Thymus (tissue), 11 donors: Measurements from ENCODE around the gene SUPT5H. TPM values are rescaled to one million over a fixed set of nuclear protein-coding genes. Genes with fewer than 3 reads are reported as not detected.
"Not testable (repeated sequence)": the region's sequence is repeated elsewhere in the genome, so short reads cannot be mapped to it uniquely, and the experiment has no call there.

Experiments used
- DNase-seq, 9 donors: peaks; one replicate each; pipeline ENCODE4 v3.0.0-alpha.2; 2013; ENCODE audit warnings: low spot score in 9 of 9, low read depth in 6 of 9, missing footprints in 1 of 9
- H3K27ac ChIP-seq, 2 donors: one replicate each; pipeline ENCODE4 v1.5.1; 2013; ENCODE audit warnings: control low read depth in 1 of 2, low read depth in 1 of 2, low read length in 1 of 2, mild to moderate bottlenecking in 1 of 2, moderate library complexity in 1 of 2
- H3K27me3 ChIP-seq, 2 donors: one replicate each; pipeline ENCODE4 v1.5.1; 2013; ENCODE audit warnings: low read length in 1 of 2; ENCODE audit not compliant: control insufficient read depth in 2 of 2, insufficient read depth in 1 of 2
- H3K36me3 ChIP-seq, 2 donors: one replicate each; pipeline ENCODE4 v1.5.1; 2013; ENCODE audit warnings: low read length in 1 of 2, mild to moderate bottlenecking in 1 of 2, moderate library complexity in 1 of 2; ENCODE audit not compliant: control insufficient read depth in 2 of 2, insufficient read depth in 2 of 2
- H3K4me1 ChIP-seq, 2 donors: one replicate each; pipeline ENCODE4 v1.5.1; 2013; ENCODE audit warnings: low read length in 2 of 2; ENCODE audit not compliant: control insufficient read depth in 2 of 2, insufficient read depth in 2 of 2
- H3K4me3 ChIP-seq, 2 donors: one replicate each; pipeline ENCODE4 v1.5.1; 2013; ENCODE audit warnings: low read length in 2 of 2, control low read depth in 1 of 2, mild to moderate bottlenecking in 1 of 2
- H3K9me3 ChIP-seq, 2 donors: one replicate each; pipeline ENCODE4 v1.5.1; 2013; ENCODE audit warnings: low read length in 1 of 2, mild to moderate bottlenecking in 1 of 2; ENCODE audit not compliant: control insufficient read depth in 2 of 2, insufficient read depth in 1 of 2
- WGBS: extraction: QIAGEN DNeasy Blood & Tissue Kit; methylation state at CpG from one replicate; pipeline ENCODE4 v1.1.7; 2013; 5-methylcytosine and 5-hydroxymethylcytosine counted together
- polyA plus RNA-seq: library from polyadenylated mRNA; stranded (reverse); fragments of 200-250 nt; gene quantifications from one replicate; pipeline ENCODE4 v1.2.3, GENCODE V29; 2013
- total RNA-seq: library from RNA; stranded (reverse); fragments of 120-200 nt; gene quantifications from one replicate; pipeline ENCODE4 v1.2.4, GENCODE V29; 2013
- donor health status: healthy.

The SUPT5H gene
- total and polyA plus RNA-seq, 2 donors: 39.0 to 203 TPM

- no peak for DNase-seq
- 96% methylated on average over 7 of the region's 7 CpGs for WGBS
- Histone ChIP-seq H3K36me3 (peaks cover 92 to 96% of the 10 kb centered on the region in 2 donors), H3K27ac (no peak overlapping the region), H3K4me1 (no peaks in the 10 kb centered on the region), H3K9me3 (peaks cover 0 to 3% of the 10 kb centered on the region in 2 donors), H3K27me3 (no peaks in the 10 kb centered on the region), H3K4me3 (no peak overlapping the region)
Measured at GRCh38 chr19:39470724-39471339, 25.4 kb downstream of the SUPT5H start.

DNA sequence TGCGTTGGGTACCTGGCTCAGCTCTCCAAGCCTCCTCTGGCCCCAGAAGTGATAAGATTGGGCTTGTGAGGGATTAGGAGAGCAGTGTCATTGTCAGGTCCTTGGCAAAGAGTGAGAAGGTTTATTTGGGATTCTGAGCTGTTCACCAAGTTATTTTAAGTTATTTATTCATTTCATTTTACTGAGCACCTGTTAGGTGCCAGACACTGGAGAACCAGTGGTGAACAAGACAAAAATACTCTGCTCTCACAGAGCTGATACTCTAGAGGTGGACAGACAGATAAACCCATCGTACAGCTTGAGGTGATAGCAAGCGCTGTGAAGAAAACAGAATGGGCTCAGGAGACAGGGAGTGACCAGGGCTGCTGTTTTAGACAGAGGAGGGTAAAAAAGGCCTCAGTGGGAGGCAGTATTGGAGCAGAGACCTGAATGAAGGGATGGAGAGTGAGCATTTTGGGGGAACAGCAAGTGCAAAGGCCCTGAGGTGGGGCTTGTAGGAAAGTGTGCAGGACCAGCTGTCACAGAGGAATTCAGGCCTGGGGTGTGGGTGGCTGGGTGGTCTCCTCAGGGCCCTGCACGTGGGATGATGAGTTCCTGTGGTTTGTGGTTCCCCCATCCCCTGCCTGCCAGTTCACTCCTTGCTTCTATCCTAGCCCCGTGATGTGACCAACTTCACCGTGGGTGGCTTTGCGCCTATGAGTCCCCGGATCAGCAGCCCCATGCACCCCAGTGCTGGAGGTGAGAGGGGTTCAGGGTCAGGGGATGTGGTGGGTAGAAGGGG is 26.6 kb downstream of the SUPT5H start:
- WGBS: 68% methylated on average over 8 of the region's 8 CpGs
- Histone ChIP-seq H3K27ac (no peak overlapping the region), H3K9me3 (peaks cover 0 to 4% of the 10 kb centered on the region in 2 donors), H3K27me3 (no peaks in the 10 kb centered on the region), H3K36me3 (peaks cover 91 to 94% of the 10 kb centered on the region in 2 donors), H3K4me3 (no peak overlapping the region), H3K4me1 (no peaks in the 10 kb centered on the region)
- DNase-seq: no peak

DNA sequence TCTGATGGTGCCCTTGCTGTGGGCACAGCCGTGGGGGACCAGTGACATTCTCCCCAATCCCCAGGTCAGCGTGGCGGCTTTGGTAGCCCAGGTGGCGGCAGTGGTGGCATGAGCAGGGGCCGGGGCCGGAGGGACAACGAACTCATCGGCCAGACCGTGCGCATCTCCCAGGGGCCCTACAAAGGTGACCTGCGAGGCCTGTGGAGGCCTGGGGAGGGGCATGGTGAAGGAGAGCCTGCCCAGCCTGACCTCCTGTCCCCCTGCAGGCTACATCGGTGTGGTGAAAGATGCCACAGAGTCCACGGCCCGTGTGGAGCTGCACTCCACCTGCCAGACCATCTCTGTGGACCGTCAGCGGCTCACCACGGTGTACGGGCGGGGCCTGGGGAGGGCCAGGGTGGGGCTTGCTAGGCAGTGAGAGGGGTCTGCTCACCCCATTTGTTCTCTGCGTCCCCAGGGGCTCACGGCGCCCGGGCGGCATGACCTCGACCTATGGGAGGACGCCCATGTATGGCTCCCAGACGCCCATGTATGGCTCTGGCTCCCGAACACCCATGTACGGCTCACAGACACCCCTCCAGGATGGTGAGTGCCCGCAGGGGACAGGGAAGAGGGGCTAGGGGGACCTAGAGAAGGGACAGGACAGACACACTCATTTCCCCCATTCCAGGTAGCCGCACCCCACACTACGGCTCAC is 27.5 kb downstream of the SUPT5H start:
- Histone ChIP-seq H3K27ac (no peak overlapping the region), H3K27me3 (no peaks in the 10 kb centered on the region), H3K4me1 (no peaks in the 10 kb centered on the region), H3K36me3 (peaks cover 84 to 86% of the 10 kb centered on the region in 2 donors), H3K4me3 (no peak overlapping the region), H3K9me3 (peaks cover 0 to 4% of the 10 kb centered on the region in 2 donors)
- no peak for DNase-seq
- WGBS: 97% methylated on average over 32 of the region's 32 CpGs

DNA sequence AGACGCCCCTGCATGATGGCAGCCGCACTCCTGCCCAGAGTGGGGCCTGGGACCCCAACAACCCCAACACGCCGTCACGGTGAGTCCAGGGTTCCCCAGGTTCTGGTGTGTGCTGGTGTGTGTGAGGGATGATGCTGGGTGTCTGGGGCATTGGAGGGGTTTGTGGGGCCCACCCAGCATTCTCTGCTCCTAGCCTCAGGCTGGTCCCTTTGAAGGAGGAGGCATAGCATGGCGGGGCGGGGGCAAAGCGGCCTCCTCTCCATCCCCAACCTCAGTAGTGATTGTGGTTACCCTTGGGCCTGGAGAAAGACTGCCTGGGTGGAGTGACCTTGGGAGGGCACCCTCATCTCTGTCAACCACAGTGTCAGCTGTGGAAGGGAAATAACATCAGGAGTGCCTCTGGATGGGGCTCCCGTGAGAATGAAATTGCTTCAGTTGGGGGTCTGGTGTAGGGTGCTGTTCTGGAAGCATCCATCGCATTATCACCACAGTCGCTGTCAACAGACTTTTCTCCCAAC is 28.1 kb downstream of the SUPT5H start:
- H3K4me3 ChIP-seq: no peak overlapping the region
- no peaks in the 10 kb centered on the region for H3K4me1 ChIP-seq
- DNase-seq: no peak
- H3K36me3 ChIP-seq: peaks cover 78 to 79% of the 10 kb centered on the region in 2 donors
- no peaks in the 10 kb centered on the region for H3K27me3 ChIP-seq
- no peak overlapping the region for H3K27ac ChIP-seq
- WGBS: 91% methylated on average over 11 of the region's 11 CpGs
- peaks cover 0 to 4% of the 10 kb centered on the region in 2 donors for H3K9me3 ChIP-seq

- Histone ChIP-seq H3K9me3 (peaks cover 0 to 4% of the 10 kb centered on the region in 2 donors), H3K27me3 (no peaks in the 10 kb centered on the region), H3K27ac (no peak overlapping the region), H3K4me3 (no peak overlapping the region), H3K4me1 (no peaks in the 10 kb centered on the region), H3K36me3 (peaks cover 72 to 73% of the 10 kb centered on the region in 2 donors)
- peak; percentile 21 to 70 (median 51) for DNase-seq
- WGBS: 68% methylated on average over 9 of the region's 9 CpGs
Measured at GRCh38 chr19:39474139-39474620, 28.8 kb downstream of the SUPT5H start.

DNA sequence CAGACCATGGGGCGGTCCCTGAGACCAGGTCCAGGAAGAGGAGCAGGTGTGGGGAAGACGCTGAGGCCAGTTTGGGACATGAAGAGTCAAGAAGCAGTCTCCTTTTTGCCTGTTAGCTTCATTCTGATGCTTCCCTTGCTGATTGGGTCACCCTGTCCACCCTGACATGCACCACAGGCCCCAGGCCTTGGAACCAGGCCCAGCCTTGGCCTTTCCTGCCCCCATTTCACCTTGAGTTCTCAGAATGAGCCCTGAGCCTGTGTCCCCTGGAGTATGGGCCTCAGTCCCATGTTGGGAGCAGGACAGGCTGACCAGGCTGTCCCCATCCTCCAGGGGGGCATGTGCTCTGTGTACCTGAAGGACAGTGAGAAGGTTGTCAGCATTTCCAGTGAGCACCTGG is 30.4 kb downstream of the SUPT5H start:
- Histone ChIP-seq H3K27me3 (no peaks in the 10 kb centered on the region), H3K4me3 (no peak overlapping the region), H3K4me1 (peaks cover 4 to 8% of the 10 kb centered on the region in 2 donors), H3K9me3 (peaks cover 0 to 4% of the 10 kb centered on the region in 2 donors), H3K27ac (no peak overlapping the region), H3K36me3 (peaks cover 56 to 57% of the 10 kb centered on the region in 2 donors)
- WGBS: 100% methylated on average over 2 of the region's 2 CpGs
- no peak for DNase-seq

- not testable (repeated sequence) for H3K27ac ChIP-seq, H3K4me3 ChIP-seq, DNase-seq, H3K9me3 ChIP-seq, H3K27me3 ChIP-seq
- H3K4me1 ChIP-seq: peaks cover 13 to 16% of the 10 kb centered on the region in 2 donors
- WGBS: 95% methylated on average over 11 of the region's 11 CpGs
- peaks cover 21 to 22% of the 10 kb centered on the region in 2 donors for H3K36me3 ChIP-seq
Measured at GRCh38 chr19:39479319-39479801, 34.0 kb downstream of the SUPT5H start.

DNA sequence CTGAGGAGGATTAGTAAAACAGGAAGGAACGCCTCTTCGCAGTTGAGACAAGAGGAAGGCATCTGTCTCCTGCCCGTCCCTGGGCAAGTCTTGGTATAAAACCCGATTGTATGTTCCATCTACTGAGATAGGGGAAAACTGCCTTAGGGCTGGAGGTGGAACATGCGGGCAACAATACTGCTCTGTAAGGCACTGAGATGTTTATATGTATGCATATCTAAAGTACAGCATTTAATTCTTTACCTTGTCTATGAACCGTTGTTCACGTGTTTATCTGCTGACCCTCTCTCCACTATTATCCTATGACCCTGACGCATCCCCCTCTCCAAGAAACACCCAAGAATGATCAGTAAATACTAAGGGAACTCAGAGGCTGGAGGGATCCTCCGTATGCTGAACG is 34.5 kb downstream of the SUPT5H start:
- Histone ChIP-seq H3K36me3 (peaks cover 15 to 16% of the 10 kb centered on the region in 2 donors), H3K4me3 (peak overlapping the region; percentile 88 to 91)
- 65% methylated on average over 10 of the region's 10 CpGs for WGBS

More for the DNA sequence above, 34.5 kb downstream of the SUPT5H start:
- Histone ChIP-seq H3K27ac (no peak overlapping the region), H3K9me3 (peaks cover 0 to 4% of the 10 kb centered on the region in 2 donors), H3K4me1 (peaks cover 13 to 16% of the 10 kb centered on the region in 2 donors), H3K27me3 (no peaks in the 10 kb centered on the region)
- DNase-seq: peak in 1 of 9 donors; percentile 13
